ENCODE data around the gene GPRC5A.
"Not testable (repeated sequence)": the region's sequence is repeated elsewhere in the genome, so short reads cannot be mapped to it uniquely, and the experiment has no call there.

GPRC5A gene

DNA sequence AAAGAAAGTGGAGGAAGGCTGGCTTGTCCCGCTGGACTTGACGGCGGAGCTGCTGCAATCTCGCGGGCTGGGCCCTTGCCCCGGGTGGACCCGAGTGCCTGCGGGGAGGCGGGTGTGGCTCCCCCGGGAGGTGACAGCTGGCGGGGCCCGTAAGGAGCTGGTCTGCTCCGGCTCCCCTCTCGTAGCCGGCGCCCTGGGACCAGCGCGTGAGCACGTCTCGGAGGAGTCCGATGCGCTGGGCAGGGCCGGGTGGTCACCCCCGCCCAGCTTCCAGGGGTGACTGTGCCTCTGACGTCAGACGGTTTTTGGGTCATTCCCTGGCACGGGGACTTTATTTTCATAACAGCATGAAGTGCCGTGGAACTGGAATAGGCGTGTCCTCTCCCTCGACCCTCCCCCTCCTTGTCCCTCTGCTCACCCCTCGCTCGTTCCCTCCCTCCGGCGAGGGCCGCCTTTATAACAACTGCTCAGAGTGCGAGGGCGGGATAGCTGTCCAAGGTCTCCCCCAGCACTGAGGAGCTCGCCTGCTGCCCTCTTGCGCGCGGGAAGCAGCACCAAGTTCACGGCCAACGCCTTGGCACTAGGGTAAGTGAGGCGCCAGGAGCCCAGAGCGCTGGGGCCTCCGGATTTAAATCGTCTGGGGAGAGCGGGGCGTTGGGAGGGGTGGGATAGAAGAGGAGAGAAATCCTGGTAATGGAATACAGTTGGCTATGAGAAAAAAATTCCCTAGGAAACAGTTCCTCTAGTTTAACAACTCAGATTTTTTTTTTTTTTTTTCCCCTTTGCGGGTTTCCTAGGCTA, at the start of gene GPRC5A:
Gene GPRC5A, plus strand, starts transcription at position 483 of the 801 bp plus-strand sequence. CDS start 16,688 bp downstream, outside the sequence.
- no peak for DNase-seq (ENCODE audit: low read depth in 2 of 2)

DNA sequence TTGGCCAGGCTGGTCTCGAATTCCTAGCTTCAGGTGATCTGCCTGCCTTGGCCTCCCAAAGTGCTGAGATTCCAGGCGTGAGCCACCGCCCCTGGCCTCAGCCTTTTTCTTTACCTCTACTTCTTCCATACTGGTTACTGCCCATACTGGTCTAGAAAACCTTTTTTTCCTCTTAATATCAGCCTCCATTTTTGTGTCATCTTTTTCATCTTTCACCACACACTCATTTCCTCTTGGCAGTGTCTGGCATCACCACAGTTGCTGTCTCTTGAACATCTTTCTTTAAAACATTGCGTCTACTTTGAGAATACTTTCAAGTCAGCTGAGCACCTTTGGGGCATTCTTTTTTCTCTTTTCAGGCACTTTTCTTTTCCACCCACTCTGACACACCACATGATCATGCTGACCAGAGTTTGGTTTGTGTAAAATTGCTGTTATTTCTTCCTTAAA, 45.5 kb upstream of the GPRC5A start:
- DNase-seq (ENCODE audit: low read depth in 2 of 2), result no peak

GRCh38 chr12:12846780-12847179, 44.6 kb upstream of the GPRC5A start:
- not testable (repeated sequence) for DNase-seq (ENCODE audit: low read depth in 2 of 2)

- no peak for DNase-seq (ENCODE audit: low read depth in 2 of 2)
Measured at GRCh38 chr12:12853435-12853834, 37.9 kb upstream of the GPRC5A start.

- DNase-seq (ENCODE audit: low read depth in 2 of 2), result no peak
Measured at GRCh38 chr12:12859690-12860089, 31.7 kb upstream of the GPRC5A start.

- no peak for DNase-seq (ENCODE audit: low read depth in 2 of 2)
Measured at GRCh38 chr12:12864243-12864642, 27.1 kb upstream of the GPRC5A start.

GRCh38 chr12:12868477-12869235, 22.7 kb upstream of the GPRC5A start:
- no peak for DNase-seq (ENCODE audit: low read depth in 2 of 2)

DNA sequence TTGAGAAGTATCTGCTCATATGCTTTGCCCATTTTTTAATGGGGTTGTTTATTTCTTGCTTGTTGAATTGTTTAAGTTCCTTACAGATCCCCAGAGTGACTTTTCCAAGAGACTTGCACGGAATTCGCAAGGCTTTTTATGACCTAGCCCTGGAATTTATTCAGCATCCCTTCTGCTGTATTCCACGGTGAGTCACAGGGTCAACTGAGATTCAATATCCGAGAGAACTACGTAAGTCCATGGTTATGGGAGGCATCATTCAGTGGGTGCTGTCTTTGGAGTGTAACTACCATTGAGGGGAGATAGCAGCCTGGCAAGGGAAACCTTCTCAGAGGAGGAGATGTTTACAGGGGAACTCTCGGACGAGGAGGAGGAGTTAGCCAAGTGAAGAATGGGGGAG, 20.9 kb upstream of the GPRC5A start:
- no peak for DNase-seq (ENCODE audit: low read depth in 2 of 2)

DNA sequence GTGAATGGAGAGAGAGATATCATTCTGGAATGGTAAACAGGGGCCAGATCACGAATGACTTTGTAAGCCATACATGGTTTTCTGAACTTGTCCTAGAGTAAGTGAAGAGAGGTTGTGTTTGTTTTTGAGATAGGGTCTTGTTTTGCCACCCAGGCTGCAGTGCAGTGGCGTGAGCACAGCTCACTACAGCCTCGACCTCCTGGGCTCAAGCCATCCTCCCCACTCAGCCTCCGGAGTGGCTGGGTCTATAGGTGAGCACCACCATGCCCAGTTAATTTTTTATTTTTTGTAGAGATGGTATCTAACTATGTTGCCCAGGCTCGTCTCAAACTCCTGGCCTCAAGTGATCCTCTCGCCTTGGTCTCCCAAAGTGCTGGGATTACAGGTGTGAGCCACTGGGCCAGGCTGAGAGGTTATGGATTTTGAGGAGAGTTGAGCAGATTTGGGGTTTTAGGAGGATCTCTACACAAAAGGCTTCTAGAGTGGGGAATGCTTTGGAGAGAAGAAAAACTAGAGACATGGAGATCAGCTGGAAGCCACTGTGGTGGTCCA, 19.7 kb upstream of the GPRC5A start:
- DNase-seq (ENCODE audit: low read depth in 2 of 2), result no peak

DNA sequence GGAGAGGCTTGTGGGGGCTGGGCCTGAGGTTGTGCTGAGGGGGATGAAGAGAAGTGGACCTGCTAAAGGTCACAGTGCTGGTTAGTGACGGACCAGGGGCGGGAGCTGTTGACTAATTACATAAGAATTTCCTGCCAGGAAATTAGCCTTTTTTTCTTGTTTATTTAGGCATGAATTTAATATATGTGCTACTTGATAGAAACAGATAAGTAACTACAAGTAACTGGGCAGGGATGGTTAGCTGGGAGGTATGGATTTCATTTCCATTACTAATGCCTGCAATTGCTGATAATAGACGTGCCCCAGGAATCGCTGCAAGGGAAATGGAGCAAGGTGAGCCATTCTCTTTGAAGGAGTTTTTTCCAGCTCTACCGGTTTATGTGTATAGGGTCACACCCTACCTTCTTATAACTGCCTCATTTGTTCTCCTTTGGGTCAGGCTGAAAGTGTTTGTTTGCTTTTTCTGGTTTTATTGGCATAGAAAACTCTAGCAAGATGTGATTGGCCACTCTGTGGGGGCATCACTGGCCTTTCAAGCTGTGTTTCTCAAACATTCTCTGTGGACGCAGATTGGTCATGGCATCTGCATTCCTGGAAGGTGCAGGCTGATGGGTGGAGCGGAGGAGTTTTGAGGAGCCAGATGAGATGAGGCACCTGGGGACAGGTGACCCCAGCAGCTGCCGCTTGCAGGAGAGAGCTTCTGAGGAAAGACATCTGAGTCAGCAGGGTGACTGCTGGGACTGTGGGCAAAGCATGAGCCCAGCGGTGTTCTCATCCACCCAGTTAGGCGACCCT, 19.0 kb upstream of the GPRC5A start:
- no peak for DNase-seq (ENCODE audit: low read depth in 2 of 2)

GRCh38 chr12:12872934-12873275, 18.5 kb upstream of the GPRC5A start:
- no peak for DNase-seq (ENCODE audit: low read depth in 2 of 2)

- DNase-seq (ENCODE audit: low read depth in 2 of 2), result no peak
Measured at GRCh38 chr12:12874029-12874428, 17.3 kb upstream of the GPRC5A start.

DNA sequence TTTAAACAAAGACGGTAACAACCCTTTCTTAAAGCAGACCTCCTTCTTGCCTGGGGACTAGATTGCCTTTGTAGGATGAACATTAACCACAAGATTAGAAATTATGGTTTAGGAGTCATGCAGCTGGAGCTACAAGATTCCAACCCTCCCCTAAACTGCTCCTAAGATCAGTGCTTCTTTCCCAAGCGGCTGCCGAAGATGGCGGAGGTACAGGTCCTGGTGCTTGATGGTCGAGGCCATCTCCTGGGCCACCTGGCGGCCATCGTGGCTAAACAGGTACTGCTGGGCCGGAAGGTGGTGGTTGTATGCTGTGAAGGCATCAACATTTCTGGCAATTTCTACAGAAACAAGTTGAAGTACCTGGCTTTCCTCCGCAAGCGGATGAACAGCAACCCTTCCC, 16.1 kb upstream of the GPRC5A start:
- not testable (repeated sequence) for DNase-seq (ENCODE audit: low read depth in 2 of 2)

DNA sequence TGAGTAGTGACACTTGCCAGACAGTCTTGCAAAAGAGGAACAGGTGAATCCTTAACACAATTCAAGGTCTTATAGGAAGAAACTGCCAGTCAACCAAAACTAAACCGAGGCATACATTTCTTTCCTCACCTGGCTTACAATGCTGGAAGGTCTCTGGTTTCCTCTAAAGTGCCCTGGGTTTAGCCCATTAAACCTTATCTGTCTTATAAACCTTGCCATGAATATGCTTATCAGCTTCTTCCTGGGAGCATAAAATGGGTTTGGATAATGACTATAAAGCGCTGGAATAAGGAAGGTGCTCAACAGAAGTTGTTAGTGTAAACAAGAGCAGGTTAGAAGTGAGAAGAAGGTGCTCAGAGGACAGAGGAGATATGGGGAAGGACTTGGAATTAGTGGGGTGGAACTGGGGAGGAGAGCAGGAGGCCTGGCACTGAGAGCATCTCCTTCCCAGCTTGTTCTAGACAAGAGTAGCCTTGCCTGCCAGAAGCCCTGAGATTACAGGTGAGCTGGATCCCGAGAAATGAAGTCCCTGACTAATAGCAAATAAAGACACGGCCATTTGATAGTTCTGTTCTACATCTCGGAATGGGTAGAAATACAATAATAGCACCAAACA, 14.1 kb upstream of the GPRC5A start:
- DNase-seq (ENCODE audit: low read depth in 2 of 2), result no peak

DNA sequence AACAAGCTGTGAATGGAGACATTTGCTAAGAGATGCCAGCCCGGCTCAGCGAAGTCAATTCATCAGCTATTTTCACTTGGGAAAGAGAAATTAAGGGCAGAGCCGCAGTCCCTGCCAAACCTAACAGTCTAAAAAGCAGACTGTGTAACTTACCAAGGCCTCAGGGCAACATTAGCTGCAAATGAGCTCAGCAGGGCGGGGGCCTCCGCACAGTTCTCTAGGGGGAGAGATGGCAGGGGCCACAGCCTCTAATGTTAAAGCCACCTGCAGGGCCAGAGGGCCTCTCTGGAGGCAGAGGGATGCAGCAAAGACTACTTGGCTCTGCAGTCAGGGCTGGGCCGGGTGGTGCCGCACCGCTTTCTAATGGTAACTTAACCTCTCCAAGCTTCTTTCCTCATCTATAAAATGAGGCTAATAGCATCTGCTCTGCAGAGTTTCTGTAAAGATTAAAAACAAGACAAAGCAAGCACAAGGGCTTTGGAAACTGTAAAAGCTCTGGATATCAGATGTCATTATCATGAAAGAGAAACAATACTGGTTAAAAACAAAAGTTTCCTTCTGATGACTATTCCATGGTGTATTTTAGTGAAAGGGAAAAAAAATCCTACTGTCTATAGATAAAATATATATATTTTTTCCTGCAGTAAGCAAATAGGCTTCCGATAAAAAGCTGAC, 13.4 kb upstream of the GPRC5A start:
- no peak for DNase-seq (ENCODE audit: low read depth in 2 of 2)

GRCh38 chr12:12880537-12880936, 10.8 kb upstream of the GPRC5A start:
- no peak for DNase-seq (ENCODE audit: low read depth in 2 of 2)

GRCh38 chr12:12881151-12881909, 10.0 kb upstream of the GPRC5A start:
- DNase-seq (ENCODE audit: low read depth in 2 of 2), result no peak

DNA sequence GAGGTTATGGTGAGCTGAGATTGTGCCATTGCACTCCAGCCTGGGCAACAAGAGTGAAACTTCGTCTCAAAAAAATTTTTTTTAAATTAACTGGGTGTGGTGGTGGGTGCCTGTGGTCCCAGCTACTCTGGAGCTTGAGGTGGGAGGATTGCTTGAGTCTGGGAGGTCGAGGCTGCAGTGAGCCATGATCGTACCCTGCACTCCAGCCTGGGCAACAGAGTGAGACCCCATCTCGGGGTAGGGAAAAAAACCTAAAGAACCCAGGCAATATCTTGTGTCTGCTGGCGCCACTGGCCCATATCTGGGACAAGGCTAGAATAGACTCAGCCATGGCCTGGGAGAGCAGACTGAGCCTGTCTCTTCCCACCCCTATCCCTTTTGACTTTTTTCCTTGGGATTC, 9.1 kb upstream of the GPRC5A start:
- no peak for DNase-seq (ENCODE audit: low read depth in 2 of 2)

DNA sequence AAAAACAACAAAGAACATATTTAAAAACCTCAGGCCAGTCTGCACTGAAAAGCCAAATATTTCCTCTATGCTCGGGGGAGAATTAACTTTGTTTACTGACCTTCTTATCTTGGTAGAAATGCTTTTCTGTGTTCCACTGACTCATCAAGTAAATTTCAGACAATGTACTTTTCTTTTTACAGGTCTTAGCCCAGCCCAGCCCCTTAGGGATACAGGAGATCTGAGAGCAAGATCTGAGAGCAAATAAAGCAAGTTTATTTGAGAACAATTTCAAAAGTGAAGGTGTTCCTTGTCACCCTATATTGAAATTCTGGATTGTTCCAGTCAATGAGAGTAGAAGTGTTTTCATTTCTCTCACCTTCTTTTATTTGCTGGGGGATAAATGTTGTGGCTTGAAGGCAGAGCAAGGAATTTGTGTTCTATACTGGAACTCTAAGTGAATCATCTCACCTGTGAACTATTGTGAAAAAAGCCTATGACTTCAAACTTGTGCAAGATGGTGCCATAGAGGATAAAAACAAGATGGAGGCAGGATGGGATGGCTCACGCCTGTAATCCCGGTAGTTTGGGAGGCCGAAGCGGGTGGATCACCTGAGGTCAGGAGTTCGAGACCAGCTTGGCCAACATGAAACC, 7.9 kb upstream of the GPRC5A start:
- no peak for DNase-seq (ENCODE audit: low read depth in 2 of 2)
